ENCODE measurements around the gene SUCO. TPM values are rescaled to one million over a fixed set of nuclear protein-coding genes. Genes with fewer than 3 reads are reported as not detected.
A peak's percentile ranks its signal among the peaks of the same experiment; 100 is the strongest.

SUCO gene
- total RNA-seq, 1 experiment from 2014 or later = 24.1 TPM

- Histone ChIP-seq H3K4me3 (no peak overlapping the region), H3K27me3 (replicated peaks) (peaks cover 4% of the 10 kb centered on the region), H3K36me3 (no peaks in the 10 kb centered on the region), H3K9me3 (replicated peaks) (no peaks in the 10 kb centered on the region), H3K27ac (no peak overlapping the region), H3K4me1 (replicated peaks) (peaks cover 9% of the 10 kb centered on the region)
- no peak for DNase-seq (ENCODE audit: low read depth in 1 of 2, low spot score in 2 of 2)
Observed at GRCh38 chr1:172499636-172500141, 33.3 kb upstream of the SUCO start.

GRCh38 chr1:172500207-172500606 is 32.7 kb upstream of the SUCO start:
- no peaks in the 10 kb centered on the region for H3K36me3 ChIP-seq
- H3K27ac ChIP-seq = no peak overlapping the region

GRCh38 chr1:172507741-172508140 is 25.2 kb upstream of the SUCO start:
- Histone ChIP-seq H3K4me1 (replicated peaks) (no peaks in the 10 kb centered on the region), H3K27me3 (replicated peaks) (peaks cover 4% of the 10 kb centered on the region), H3K27ac (no peak overlapping the region), H3K9me3 (replicated peaks) (no peaks in the 10 kb centered on the region), H3K4me3 (no peak overlapping the region), H3K36me3 (no peaks in the 10 kb centered on the region)
- DNase-seq (ENCODE audit: low read depth in 1 of 2, low spot score in 2 of 2) = no peak

More at GRCh38 chr1:172500207-172500606, 32.7 kb upstream of the SUCO start:
- Histone ChIP-seq H3K4me1 (replicated peaks) (peaks cover 9% of the 10 kb centered on the region), H3K9me3 (replicated peaks) (no peaks in the 10 kb centered on the region), H3K27me3 (replicated peaks) (peaks cover 4% of the 10 kb centered on the region), H3K4me3 (no peak overlapping the region)
- no peak for DNase-seq (ENCODE audit: low read depth in 1 of 2, low spot score in 2 of 2)

- Histone ChIP-seq H3K27ac (no peak overlapping the region), H3K9me3 (replicated peaks) (no peaks in the 10 kb centered on the region), H3K4me1 (replicated peaks) (no peaks in the 10 kb centered on the region), H3K36me3 (no peaks in the 10 kb centered on the region), H3K4me3 (no peak overlapping the region), H3K27me3 (replicated peaks) (no peaks in the 10 kb centered on the region)
- no peak for DNase-seq (ENCODE audit: low read depth in 1 of 2, low spot score in 2 of 2)
Observed at GRCh38 chr1:172510479-172510878, 22.5 kb upstream of the SUCO start.

DNA sequence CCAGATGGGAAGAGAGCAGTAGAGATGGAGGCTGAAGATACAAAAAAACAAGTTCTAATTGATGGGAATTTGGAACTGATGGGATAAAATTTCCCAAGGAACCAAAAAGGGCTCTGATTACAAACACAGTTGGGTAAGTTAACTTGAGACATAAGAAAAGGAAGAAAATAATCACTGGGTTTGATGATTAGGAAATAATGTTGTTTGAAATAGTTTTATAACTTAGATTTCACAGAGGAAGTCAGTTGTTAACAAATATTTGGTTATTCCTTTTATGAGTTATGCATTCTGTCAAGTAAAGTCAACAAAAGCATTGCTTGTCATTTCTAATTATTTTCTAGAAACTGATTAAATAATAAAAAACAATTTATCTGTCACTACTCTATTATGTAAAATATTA is 20.4 kb upstream of the SUCO start:
- no peak overlapping the region for H3K27ac ChIP-seq
- no peaks in the 10 kb centered on the region for H3K27me3 ChIP-seq (replicated peaks)

GRCh38 chr1:172513479-172513878 is 19.5 kb upstream of the SUCO start:
- no peaks in the 10 kb centered on the region for H3K27me3 ChIP-seq (replicated peaks)
- no peak overlapping the region for H3K27ac ChIP-seq
- no peak for DNase-seq (ENCODE audit: low read depth in 1 of 2, low spot score in 2 of 2)
- no peaks in the 10 kb centered on the region for H3K4me1 ChIP-seq (replicated peaks)
- no peaks in the 10 kb centered on the region for H3K36me3 ChIP-seq
- H3K4me3 ChIP-seq = no peak overlapping the region
- H3K9me3 ChIP-seq (replicated peaks) = no peaks in the 10 kb centered on the region

More for the DNA sequence above, 20.4 kb upstream of the SUCO start:
- H3K36me3 ChIP-seq = no peaks in the 10 kb centered on the region
- no peaks in the 10 kb centered on the region for H3K4me1 ChIP-seq (replicated peaks)
- H3K4me3 ChIP-seq = no peak overlapping the region
- H3K9me3 ChIP-seq (replicated peaks) = no peaks in the 10 kb centered on the region
- DNase-seq (ENCODE audit: low read depth in 1 of 2, low spot score in 2 of 2) = no peak

GRCh38 chr1:172514108-172514507 is 18.8 kb upstream of the SUCO start:
- Histone ChIP-seq H3K4me3 (no peak overlapping the region), H3K27ac (no peak overlapping the region)

DNA sequence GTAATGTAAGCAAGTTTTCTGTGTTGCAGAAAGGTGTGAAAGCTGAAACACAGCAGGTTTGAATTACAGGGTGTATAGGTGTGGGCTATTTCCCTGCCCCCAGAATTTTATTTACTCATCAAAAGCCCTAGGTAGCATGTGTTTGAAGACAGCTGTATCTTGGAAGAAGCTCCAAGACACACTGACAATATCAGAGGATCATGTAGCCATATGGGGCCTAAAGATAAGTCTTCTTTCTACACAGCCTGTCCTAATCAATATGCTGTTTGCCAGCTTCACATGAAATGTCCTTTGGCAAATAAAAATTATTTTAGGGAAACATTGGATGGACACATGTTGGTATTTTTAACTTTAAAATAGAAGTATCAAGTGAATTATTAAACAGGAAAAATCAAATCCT is 17.5 kb upstream of the SUCO start:
- no peak for DNase-seq (ENCODE audit: low read depth in 1 of 2, low spot score in 2 of 2)
- H3K36me3 ChIP-seq = no peaks in the 10 kb centered on the region
- H3K4me3 ChIP-seq = no peak overlapping the region
- no peaks in the 10 kb centered on the region for H3K4me1 ChIP-seq (replicated peaks)
- H3K27ac ChIP-seq = no peak overlapping the region
- H3K27me3 ChIP-seq (replicated peaks) = no peaks in the 10 kb centered on the region
- H3K9me3 ChIP-seq (replicated peaks) = no peaks in the 10 kb centered on the region

More at GRCh38 chr1:172514108-172514507, 18.8 kb upstream of the SUCO start:
- no peak for DNase-seq (ENCODE audit: low read depth in 1 of 2, low spot score in 2 of 2)
- Histone ChIP-seq H3K27me3 (replicated peaks) (no peaks in the 10 kb centered on the region), H3K9me3 (replicated peaks) (no peaks in the 10 kb centered on the region), H3K36me3 (no peaks in the 10 kb centered on the region), H3K4me1 (replicated peaks) (no peaks in the 10 kb centered on the region)

GRCh38 chr1:172515927-172516326 is 17.0 kb upstream of the SUCO start:
- Histone ChIP-seq H3K36me3 (no peaks in the 10 kb centered on the region), H3K27me3 (replicated peaks) (0 out of 2 replicates have a peak, but pooled peaks cover 1% of the 10 kb centered on the region), H3K4me1 (replicated peaks) (no peaks in the 10 kb centered on the region), H3K27ac (no peak overlapping the region), H3K9me3 (replicated peaks) (no peaks in the 10 kb centered on the region), H3K4me3 (no peak overlapping the region)
- DNase-seq (ENCODE audit: low read depth in 1 of 2, low spot score in 2 of 2) = no peak

DNA sequence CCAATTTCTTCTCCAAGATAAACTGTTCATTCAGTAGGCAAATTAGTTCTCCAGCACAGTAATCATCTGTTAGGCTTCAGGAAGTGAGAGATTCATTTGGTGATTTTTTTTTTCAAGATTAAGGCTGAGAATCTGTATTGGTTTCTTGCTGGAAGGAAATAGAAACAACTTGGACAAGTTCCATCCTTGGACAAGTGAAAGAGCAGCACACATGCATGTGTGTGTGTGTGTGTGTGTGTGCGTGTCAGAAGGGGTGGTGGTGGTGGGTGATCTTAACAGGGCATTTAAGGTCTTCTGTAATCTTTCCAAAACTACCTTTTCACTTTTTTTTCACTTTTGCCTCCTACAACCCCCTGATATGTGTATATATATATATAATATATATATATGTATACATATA is 15.9 kb upstream of the SUCO start:
- no peaks in the 10 kb centered on the region for H3K36me3 ChIP-seq
- DNase-seq (ENCODE audit: low read depth in 1 of 2, low spot score in 2 of 2) = no peak
- no peak overlapping the region for H3K4me3 ChIP-seq

DNA sequence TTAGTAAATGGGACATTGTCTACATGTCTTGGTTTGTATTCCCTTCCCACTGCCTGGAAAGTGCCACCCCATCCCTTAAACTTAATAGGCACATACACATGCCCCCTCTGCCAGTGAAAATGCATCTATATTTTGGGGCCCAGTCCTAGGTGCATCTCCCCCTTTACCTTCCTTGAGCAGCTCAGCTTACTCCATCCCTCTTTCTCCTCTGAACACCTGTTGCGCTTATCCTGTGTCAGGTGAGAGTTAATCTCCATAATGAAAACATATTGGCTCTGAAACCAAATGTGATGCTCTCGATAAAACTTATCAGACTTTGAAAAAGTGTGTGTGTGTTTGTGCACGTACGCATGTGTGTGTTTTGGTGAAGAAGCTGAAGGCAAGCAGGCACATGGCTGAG is 15.4 kb upstream of the SUCO start:
- Histone ChIP-seq H3K4me1 (replicated peaks) (no peaks in the 10 kb centered on the region), H3K27ac (no peak overlapping the region), H3K4me3 (no peak overlapping the region), H3K9me3 (replicated peaks) (no peaks in the 10 kb centered on the region), H3K27me3 (replicated peaks) (0 out of 2 replicates have a peak, but pooled peaks cover 5% of the 10 kb centered on the region), H3K36me3 (no peaks in the 10 kb centered on the region)
- no peak for DNase-seq (ENCODE audit: low read depth in 1 of 2, low spot score in 2 of 2)

More for the DNA sequence above, 15.9 kb upstream of the SUCO start:
- Histone ChIP-seq H3K27me3 (replicated peaks) (0 out of 2 replicates have a peak, but pooled peaks cover 5% of the 10 kb centered on the region), H3K4me1 (replicated peaks) (no peaks in the 10 kb centered on the region), H3K27ac (no peak overlapping the region), H3K9me3 (replicated peaks) (no peaks in the 10 kb centered on the region)

- no peak for DNase-seq (ENCODE audit: low read depth in 1 of 2, low spot score in 2 of 2)
Observed at GRCh38 chr1:172529304-172529703, 3.6 kb upstream of the SUCO start.

GRCh38 chr1:172530000-172530399 is 3.0 kb upstream of the SUCO start:
- H3K9me3 ChIP-seq (replicated peaks) = no peaks in the 10 kb centered on the region; the same call in 1 of the 2 replicates
- H3K36me3 ChIP-seq = peaks cover 7% of the 10 kb centered on the region
- DNase-seq (ENCODE audit: low read depth in 1 of 2, low spot score in 2 of 2) = no peak
- H3K27ac ChIP-seq = no peak overlapping the region
- no peak overlapping the region for H3K4me3 ChIP-seq
- H3K4me1 ChIP-seq (replicated peaks) = peaks cover 11% of the 10 kb centered on the region
- H3K27me3 ChIP-seq (replicated peaks) = no peaks in the 10 kb centered on the region; the same call in 1 of the 2 replicates

More at GRCh38 chr1:172529304-172529703, 3.6 kb upstream of the SUCO start:
- H3K4me1 ChIP-seq (replicated peaks) = peaks cover 5% of the 10 kb centered on the region
- no peak overlapping the region for H3K4me3 ChIP-seq
- H3K27me3 ChIP-seq (replicated peaks) = no peaks in the 10 kb centered on the region; the same call in 1 of the 2 replicates
- H3K9me3 ChIP-seq (replicated peaks) = no peaks in the 10 kb centered on the region; the same call in 1 of the 2 replicates
- no peak overlapping the region for H3K27ac ChIP-seq
- H3K36me3 ChIP-seq = peaks cover 7% of the 10 kb centered on the region

DNA sequence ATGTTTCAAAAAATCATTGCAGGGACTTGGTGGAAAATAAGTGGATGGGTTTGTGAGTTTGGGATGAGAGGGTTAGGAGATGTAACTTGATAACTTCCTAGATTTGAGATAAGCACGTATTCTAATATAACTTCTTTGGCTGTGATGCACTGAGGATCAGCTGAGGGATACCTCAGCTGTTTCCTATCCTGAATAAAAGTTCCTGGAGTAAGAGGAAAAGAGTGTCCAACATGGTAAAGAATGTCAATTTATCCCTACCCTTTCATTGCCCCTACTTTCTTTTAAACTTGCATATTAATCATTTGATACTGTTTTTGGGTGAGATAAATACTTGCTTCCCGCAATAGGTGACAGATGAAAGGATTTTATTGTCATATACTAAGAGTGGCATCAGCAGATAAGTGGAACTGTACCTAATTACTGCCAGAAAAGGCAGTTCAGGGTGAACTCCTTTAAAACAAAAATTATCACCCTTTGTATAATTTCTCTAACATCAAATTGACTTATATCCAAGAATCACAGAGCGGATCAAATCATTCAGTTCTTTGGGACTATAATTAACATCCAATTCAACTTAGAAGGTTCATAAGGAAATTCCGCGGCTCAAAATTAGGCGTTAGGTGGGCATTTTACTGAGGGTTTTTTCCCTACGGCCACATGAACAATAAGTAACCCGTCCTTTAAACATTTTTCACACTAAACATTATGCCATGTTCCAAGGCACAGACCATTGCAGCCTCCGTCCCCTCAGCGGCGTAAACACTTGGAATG is 1.4 kb upstream of the SUCO start:
- Histone ChIP-seq H3K9me3 (replicated peaks) (no peaks in the 10 kb centered on the region; the same call in 1 of the 2 replicates), H3K36me3 (peaks cover 7% of the 10 kb centered on the region), H3K27ac (peak overlapping the region; percentile 71), H3K27me3 (replicated peaks) (no peaks in the 10 kb centered on the region; the same call in 1 of the 2 replicates), H3K4me3 (peak overlapping the region; percentile 90), H3K4me1 (replicated peaks) (peaks cover 14% of the 10 kb centered on the region)
- peak in 1 of 2 experiments; percentile 5 for DNase-seq (ENCODE audit: low read depth in 1 of 2, low spot score in 2 of 2)
